NCI-H1092 (cell line): Measurements from ENCODE around the gene GRM4.

ENCODE experiments used
- DNase-seq: peaks from one replicate; lab custom pipeline; 2025; lab: John Stamatoyannopoulos, UW

Gene GRM4

DNA sequence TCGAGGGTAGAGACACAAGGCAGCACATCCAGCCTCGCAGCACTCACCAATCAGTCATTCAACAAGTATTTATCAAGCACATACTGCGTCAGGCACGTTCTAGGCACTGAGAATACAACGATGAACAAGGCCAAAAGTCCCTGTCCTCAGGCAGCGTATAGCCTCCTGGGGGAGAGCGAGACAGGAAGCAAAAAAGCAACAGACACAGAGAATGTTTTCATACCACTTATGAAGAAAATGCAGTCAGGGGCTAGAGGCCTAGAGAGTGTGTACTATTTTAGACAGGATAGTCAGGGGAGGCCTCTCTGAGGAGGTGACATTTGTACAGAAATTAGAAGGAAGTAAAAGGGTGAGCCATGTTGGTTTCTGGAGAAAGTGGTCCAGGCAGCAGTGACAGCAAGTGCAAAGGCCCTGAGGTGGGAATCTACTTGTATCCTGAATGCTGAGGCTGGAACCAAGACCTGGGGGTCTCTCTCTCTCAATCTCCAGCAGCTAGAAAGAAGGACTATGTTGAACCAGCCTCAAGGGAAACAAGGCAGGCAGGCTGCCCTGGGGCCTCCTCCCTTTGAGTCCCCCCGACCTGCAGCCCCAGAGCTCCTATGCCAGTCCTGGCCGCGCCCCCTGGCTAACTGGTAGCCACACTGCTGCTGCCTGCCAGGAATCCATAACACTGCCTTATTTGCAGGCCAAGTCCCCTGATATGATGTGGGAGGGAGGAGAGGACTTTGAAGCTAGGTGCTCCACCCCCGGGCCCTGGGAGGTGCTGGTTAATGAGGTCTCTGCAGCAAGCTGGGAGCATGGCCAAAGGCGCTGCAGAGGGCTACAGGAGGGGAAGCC lies 151.2 kb downstream of the GRM4 start:
- DNase-seq: peak; percentile 55

DNA sequence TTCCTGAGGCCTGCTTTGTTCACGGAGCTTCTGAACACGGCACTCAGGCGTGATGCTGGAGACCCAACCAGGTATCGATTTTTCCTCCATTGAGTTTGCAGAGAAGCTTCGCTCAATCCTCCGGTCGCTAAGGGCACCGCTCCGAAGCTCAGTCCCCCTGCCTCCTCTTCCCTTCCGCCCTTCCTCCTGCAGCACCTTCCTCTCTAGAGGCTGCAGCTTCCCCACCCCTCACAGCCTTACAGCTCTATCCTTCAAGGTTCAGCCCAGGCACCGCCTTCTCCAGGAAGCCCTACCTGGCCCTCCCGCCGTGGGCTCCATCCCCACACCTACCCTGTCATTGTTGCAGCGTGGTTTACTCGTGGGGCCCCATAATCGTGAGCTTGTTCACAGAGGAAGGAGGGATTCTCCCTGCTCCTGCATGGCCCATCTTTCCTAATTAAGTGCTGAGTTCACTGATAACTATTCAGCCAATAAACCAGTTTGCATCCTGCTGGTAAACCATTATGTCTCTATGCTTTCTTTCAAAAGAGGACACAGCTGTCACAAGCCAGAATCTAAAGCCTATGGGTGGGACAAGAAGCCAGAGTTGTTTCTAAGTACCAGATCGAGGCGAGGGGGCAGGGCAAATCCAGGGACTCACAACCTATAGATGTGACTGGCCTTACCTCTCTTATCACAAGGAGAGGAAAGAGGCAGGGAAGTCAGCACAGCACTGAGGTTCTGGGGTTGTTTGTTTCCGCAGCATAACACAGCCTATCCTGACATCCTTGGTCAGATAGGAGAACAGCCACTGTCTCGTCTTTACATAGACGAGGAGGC lies 152.0 kb downstream of the GRM4 start:
- no peak for DNase-seq

DNA sequence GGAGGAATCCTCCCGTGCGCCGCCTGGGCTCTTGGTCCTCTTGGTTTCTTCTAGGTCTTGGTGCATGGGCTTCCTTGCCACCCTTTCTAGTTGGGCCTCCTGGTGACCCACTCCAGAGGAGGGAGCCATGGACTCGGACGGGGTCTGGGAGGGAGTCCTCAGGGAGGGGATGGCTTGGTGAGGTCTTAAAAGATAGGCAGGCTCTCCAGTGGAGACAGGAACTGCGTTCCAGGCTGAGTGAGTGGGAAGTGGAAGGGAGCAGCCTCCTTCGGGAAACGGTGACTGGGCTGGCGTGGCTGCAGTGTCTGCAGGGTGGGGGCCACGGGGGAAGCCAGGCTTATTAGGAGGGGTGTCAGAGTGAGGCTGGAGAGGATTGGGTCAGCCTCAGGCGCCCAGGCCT lies 152.8 kb downstream of the GRM4 start:
- no peak for DNase-seq

DNA sequence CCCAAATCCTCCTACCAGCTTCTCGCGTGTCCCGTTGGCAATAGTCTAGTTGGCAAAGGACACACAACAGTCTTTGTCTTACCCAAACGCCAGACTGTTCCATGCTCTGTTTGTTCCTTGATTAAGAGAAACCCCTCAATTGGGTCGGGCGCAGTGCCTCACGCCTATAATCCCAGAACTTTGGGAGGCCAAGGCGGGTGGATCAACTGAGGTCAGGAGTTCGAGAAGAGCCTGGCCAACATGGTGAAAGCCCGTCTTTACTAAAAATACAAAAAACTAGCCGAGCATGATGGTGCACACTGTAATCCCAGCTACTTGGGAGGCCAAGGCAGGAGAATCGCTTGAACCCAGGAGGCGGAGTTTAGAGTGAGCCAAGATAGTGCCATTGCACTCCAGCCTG lies 153.7 kb downstream of the GRM4 start:
- no peak for DNase-seq

DNA sequence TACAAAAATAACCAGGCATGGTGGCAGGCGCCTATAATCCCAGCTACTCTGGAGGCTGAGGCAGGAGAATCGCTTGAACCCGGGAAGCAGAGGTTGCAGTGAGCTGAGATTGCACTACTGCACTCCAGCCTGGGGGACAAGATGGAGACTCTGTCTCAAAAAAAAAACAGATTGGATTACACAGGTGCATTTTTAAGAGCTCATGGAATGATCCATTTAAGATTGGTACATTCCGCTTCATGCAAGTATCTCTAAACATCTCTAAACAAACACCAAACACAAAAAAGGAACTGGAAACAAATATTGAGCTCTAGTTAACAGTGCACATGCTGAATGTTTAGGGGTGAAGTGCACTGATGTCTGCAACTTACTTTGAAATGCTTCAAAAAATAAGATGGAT lies 154.3 kb downstream of the GRM4 start:
- DNase-seq: no peak

DNA sequence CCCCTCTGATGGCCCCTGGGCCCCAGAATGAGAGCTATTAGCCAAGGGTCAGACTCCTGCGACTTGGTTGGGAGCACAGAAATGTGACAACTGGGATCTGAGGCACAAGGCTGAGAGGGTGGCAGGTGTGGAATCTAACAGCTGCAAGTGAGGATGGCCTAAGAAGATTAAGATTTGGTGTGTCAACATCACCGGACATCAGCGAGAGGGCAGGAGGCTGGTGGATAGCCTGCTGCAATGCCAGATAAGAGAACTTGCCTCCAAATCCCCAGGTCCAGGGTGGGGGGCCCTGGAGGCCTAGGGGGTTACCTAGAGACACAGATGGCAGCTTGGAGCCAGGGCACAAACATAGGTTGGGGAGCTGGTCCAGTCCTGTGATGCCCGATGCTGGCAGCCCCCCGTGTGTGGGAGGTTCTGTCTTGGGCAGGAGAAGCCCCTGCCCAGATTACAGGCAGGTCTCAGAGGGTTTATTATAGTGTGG lies 155.8 kb downstream of the GRM4 start:
- DNase-seq: no peak

DNA sequence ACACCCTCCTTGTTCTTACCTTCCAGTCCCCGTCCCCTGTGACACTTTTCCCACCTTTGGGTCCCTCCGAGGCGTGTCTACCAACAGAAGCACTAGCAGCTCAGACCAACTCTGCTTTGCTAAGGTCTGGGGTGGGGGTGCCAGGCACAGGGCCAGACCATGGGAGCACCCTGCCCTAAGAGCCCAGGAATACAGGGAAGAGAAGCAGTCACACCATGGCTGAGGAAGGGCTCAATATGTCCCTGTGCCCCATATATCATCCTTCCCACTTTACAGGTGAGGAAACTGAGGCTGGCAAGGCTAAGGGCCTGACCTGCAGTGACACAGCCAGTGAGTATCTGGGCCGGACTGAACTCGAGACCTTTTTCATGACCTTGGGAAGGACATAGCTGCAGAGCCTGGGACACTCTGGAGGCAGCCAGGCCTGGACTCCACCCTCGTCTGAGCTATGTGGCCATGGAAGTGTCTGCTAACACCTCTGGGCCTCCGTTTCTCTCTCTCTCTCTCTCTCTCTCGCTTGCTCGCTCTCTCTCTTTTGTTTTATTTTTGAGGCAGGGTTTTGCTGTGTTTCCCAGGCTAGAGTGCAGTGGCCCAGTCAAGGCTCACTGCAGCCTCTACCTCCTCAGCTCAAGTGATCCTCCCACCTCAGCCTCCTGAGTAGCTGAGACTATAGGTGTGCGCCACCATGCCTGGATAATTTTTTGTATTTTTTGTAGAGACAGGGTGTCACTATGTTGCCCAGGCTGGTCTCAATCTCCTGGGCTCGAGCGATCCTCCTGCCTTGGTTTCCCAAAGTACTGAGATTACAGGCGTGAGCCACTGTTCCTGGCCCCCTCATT lies 156.7 kb downstream of the GRM4 start:
- no peak for DNase-seq

DNA sequence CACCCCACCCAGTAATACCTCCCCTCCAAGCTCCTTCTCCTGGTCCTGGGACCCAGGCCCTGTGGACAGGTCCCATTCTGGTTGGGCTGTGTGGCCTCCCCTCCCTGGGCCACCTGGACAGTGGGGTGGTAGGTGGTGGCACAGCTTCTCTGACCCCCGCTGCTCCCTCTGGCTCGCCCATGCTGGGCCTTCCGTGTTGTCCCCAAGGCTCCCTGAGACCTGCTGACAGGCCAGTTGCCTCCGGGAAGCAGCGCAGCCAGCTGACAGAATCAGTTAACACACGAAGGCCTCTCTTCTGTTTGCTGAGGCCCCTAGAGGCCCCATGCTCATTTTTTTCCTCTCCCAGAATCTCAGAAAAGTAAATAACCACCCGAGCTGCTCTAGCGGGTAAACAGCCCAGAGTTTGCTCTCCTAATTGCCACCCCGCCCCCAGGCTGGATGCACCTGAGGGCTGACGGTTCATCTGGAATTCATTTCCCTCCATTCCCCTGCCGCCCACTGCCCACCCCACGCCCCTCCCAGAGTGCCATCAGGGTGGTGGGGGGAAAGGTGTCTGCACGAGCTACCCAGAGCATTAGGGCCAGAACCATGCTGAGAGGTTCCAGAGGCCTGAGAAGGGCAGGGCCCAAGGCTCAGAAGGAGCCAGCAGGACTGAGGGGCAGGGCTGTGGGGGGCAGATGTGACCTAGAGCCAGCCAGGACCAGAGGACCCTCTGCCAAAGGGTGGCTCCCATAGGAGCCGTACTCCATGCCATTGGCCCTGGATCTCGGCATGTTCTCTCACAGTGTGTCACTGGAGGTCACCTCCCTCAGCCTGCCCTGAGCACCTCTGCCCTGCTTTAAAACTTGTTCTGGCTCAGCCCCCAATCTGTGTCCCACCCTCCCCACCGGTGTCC lies 157.5 kb downstream of the GRM4 start:
- peak; percentile 83 for DNase-seq

DNA sequence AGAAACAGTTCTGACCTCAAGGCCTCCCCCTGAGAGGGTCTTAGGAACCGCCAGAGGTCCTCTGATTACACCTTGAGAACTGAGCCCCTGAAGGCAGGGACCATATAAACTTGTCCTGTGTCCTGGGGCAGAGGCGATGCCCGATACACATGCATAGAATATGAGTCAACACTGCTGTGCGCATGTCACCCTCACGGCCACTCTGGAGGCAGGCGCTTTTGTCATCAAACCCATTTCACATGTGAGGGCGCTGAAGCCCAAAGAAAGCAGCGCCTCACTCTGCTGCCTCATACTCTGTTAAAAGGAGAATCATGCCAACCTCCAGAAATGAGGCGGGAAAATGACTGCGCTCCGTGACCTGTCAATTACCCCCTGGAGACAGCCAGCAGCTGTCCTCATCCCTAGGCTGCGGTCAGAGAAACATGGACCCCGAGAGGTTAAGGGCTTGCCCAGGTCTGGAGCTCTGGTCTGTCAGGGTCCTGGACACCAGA lies 158.3 kb downstream of the GRM4 start:
- peak; percentile 47 for DNase-seq

DNA sequence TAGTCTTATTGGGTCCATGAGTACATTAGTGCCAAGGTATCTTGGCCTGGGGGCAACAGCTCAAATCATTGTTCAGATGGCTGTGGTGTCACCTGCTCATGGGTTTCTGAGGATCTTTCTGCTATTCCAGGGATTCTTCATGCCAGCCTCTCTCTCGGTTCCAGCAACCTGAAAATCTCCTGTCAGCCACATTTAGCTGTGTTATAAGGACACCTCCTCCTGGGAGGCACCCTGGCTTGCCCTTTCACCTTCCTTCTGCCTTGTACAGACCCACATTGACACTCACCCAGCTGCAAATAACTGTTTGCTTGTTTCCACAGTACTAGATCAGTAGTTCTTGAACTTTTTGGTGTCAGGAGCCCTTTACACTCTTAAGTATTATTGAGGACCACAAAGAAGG lies 159.9 kb downstream of the GRM4 start:
- no peak for DNase-seq

DNA sequence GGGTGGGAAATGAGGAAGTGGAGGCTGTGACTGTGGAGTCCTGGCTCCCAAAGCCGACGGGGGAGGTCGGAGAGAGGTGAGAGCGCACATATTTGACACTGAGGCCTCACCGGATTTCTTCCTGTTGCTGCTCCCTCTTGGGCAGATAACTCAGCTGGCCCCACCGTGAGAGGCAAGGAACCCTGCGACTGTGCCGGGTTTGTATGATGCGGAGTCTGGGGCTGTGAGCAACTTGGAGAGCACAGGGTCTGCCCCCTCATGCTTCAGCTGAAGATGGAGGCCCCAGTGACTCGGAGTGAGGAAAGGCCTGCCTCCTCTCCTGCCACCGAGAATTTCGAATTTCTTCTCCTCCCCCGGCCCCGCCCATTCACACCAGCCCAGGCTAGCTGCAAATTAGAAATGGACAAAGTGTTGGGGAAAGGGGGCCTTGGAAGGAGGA lies 160.6 kb downstream of the GRM4 start:
- no peak for DNase-seq

DNA sequence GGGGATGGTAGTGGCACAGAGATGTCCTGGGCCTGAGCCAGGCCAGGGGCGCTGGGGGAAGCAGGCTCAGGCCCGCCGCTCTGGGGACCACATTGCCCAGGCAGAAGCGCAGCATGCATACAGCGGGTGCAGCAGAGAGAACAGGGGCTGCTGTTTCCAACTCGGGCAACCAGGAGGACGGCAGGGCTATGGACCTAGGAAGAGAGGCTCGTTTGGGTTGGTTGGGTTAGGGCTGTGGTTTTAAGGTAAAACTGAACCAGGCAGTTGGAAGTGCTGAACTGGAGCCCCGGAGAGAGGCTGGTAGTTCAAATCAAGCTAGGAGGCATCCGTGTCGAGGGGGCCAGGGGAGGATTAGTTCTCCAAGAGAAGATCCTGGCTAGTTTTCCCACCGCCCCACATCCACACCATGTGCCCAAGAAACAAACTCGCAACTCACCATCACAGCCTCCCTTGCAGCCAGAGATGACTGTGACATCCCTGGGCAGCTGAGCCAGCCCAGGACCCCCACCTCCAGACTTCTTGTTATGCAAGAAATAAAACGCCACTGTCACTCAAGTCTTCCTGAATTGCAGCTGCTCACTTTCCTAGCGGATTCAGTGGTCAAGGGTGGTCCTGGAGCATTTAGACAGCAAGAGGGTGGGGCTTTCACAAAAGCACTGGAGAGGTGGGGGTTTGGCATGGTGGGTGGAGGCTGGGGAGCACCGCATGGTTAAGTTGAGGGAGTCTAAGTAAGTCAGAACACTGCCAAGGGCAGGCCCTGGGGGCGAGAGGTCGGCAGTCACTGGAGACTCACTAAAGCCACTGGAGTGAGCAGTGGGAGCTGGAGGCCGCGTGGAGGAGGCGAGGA lies 161.2 kb downstream of the GRM4 start:
- DNase-seq: no peak

DNA sequence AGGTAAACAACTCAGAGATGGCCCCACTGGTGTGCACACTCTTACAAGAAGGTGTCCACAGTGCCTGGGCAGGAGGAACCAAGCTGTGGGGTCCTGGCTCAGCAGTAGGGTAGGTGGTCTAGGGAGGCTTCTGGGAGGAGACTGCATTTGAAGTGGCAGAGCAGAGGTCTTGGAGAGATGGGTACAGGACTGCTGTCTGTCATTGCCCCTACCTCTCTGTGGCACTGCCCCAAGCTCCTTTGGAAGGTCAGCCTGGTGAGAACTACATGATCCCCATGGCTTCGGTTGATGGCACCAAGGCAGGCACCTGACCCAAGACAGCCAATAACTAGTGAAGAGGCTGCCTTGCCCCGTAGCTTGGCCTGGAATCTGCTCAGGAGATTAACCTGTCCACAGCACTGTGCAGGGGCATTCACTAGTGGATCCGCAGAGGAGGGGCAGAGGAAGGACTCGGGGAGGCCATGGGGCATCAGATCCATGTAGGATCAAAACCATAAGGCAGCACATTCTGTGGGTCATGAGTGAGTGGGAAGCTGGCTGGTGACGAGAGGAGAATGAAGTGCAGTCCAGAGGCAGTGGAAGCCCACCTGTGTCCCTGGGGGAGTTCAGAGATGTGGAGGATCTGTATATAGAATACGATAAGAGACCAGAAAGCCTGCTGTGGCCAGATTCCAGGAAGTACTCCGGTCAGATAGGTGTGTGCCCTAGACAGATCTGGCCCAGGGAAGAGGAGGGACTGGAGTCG lies 162.0 kb downstream of the GRM4 start:
- no peak for DNase-seq

DNA sequence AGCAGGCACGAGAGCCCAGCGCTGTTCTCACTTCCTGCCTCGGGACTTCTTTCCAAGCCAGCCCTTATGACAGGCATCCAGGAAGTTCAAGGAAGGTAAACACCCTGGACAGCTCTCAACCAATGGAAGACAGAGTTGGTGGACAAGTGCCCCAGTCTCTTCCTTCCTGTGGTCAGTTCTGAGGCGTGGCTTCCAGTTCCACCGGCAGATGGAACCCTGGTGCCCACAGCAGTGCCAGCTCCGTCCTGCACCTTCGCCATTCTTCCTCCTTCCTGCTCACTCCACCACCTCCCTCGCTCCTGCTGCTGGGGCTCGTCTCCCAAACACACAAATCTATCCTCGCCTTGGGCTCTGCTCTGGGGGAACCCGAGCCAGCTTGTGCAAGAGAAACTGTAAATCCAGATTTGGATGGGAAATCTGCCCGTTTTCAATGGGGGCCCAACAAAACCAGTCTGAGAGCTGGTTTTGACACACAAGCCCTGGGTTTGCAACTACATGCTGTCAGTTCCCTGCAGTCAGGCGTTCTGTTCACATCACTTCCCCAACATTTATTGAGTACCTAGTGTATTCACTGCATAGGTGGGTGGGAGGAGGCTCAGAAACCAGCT lies 162.7 kb downstream of the GRM4 start:
- no peak for DNase-seq

DNA sequence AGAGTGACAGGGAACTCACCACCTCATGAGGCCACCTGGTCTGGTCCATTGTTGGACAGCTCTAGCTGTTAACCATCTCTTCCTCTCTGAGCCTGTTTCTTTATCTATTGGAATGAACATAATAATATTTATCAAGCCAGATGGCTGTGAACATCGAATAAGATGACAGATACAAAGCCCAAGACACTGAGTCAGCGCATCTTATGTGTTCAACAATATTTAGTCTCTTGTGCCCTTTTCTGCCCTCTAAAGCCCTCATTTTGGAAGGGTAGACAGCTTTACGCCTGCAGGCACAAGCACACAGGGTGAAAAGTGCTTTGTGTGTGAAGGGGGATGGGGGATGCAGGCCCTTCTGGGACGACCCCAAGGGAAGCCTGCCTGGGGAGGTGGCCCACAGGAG lies 164.0 kb downstream of the GRM4 start:
- DNase-seq: no peak

DNA sequence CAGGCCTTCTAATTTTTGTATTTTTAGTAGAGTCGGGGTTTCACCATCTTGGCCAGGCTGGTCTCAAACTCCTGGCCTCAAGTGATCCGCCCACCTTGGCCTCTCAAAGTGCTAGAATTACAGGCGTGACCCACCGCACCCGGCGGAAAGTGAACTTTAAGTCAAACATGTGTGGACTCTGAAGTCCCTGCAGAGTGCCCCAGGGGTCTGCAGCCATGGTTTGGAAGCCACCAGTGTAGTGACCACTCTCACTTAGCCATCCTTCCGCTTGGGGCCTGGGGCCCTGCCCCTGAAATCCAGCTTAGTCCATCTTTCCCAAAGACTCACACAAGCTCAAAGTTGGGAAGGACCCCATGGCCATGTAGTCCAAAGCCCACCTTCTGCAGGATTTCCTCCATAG lies 164.5 kb downstream of the GRM4 start:
- no peak for DNase-seq

DNA sequence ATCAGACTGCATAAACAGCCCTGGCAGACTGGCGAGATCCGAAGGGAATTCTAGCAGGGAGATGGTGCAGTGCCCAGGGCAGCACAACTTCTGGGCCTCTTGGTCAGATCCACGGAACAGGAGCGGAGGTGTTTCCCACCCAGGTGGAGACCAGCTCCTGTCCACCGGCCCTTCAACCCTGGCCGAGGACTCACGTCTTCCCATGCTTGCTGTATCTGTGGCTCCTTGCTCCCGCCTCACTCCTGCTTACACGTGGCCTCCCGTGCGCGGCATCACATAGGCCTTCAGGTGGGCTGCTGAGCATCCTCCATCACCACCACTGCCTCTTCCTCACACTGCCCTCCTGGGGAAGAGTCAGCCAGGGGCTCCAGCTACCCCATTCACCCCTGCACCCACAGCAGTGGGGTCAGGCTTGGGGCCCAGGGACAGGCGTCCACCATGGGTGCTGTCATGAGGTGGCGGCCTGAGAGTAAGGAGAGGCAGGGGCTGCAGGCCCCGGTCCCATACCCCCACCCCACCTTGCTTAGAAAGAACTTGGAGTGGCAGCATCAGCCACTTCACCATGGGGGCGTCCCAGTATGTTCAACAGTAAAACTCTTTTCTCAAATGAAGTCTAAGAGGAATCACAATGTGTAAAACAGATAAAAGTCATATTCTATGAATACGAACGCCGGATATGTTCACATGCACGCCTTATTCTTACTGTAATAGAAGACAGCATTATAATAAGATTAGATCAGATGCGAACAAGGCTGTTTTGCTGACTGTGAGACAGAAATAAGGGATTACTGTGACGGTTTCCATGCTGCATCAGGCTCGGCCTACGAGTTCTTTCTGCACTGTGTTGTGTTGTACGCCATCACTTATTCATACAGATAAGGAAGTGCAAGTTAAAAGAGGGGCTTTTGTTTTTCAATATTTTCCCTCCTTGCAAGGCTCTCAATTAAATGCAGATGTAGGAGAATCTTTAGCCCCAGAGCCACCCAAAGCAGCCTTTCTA lies 165.4 kb downstream of the GRM4 start:
- no peak for DNase-seq

DNA sequence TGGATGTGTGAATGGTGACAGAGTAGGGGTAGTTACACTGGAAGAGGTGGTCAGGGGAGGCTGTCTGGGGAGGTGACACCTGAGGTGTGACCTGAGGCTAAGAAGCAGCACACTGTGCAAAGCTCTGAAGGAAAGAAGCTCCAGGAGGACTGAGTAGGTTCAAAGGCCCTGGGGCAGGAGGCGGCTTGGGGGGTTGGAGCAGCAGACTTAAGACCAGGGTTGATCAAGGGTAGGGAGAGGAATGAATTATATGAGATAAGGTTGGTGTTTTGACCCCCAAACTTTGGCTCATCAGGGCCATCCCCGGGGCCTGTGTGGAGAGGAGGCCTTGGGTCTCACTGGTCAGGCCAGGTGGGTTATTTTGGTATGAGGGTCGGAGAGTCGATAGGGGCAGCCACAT lies 166.1 kb downstream of the GRM4 start:
- DNase-seq: no peak
